A673 (cell line): ENCODE results near the gene NHERF2.

Experiments used
- EZH2 ChIP-seq: fragments of 200-600 bp; sonication (generic); IDR thresholded peaks from 2 replicates; pipeline ENCODE4 v1.6.1; 2017; ENCODE audit warnings: borderline replicate concordance, low read depth, mild to moderate bottlenecking, mixed read lengths, antibody characterized with exemption, low read length; ENCODE audit not compliant: poor library complexity, severe bottlenecking
- TF ChIP-seq, protein P1 (sequence below): fragments of 300-800, 200-600 bp; sonication (generic); conservative IDR thresholded peaks from 2 replicates; pipeline ENCODE4 v1.5.1; 2017; ENCODE audit warnings: low read depth, mild to moderate bottlenecking, antibody characterized with exemption, low read length, moderate library complexity, mixed read lengths

GRCh38 chr16:1981398-1981836 lies 45.3 kb upstream of the NHERF2 start, which contains the start of gene NOXO1:
- TF ChIP-seq, protein P1, sequence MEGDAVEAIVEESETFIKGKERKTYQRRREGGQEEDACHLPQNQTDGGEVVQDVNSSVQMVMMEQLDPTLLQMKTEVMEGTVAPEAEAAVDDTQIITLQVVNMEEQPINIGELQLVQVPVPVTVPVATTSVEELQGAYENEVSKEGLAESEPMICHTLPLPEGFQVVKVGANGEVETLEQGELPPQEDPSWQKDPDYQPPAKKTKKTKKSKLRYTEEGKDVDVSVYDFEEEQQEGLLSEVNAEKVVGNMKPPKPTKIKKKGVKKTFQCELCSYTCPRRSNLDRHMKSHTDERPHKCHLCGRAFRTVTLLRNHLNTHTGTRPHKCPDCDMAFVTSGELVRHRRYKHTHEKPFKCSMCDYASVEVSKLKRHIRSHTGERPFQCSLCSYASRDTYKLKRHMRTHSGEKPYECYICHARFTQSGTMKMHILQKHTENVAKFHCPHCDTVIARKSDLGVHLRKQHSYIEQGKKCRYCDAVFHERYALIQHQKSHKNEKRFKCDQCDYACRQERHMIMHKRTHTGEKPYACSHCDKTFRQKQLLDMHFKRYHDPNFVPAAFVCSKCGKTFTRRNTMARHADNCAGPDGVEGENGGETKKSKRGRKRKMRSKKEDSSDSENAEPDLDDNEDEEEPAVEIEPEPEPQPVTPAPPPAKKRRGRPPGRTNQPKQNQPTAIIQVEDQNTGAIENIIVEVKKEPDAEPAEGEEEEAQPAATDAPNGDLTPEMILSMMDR, result no peak
- no peak for TF ChIP-seq EZH2
